Cardiac muscle cell (in vitro differentiated cells and primary cell): ENCODE measurements around the gene ZNF474. TPM values are rescaled to one million over a fixed set of nuclear protein-coding genes. Genes with fewer than 3 reads are reported as not detected.
A peak's percentile ranks its signal among the peaks of the same experiment; 100 is the strongest.

Source experiments
- DNase-seq, 2 donors: peaks; one replicate each; pipeline versions ENCODE4 v3.0.0 to v3.0.0-alpha.2; 2010 to 2017; ENCODE audit warnings: low read depth in 1 of 2, low spot score in 1 of 2
- H3K27ac ChIP-seq: fragments of 200-600 bp; sonication (generic); 2 replicates; pipeline ENCODE4 v1.5.1; 2016
- H3K27me3 ChIP-seq: fragments of 200-600 bp; sonication (generic); 2 replicates; pipeline ENCODE4 v1.6.0; 2016; ENCODE audit warnings: control low read depth
- H3K36me3 ChIP-seq: fragments of 200-600 bp; sonication (generic); 2 replicates; pipeline ENCODE4 v1.5.1; 2016; ENCODE audit warnings: control low read depth
- H3K4me1 ChIP-seq: fragments of 200-600 bp; sonication (generic); 2 replicates; pipeline ENCODE4 v1.8.1; 2017; ENCODE audit warnings: low read depth, mild to moderate bottlenecking, mixed run types
- H3K4me3 ChIP-seq: fragments of 200-600 bp; sonication (generic); 2 replicates; pipeline ENCODE4 v1.5.1; 2016; ENCODE audit warnings: mild to moderate bottlenecking
- H3K9me3 ChIP-seq: fragments of 200-600 bp; sonication (generic); 2 replicates; pipeline ENCODE4 v1.5.1; 2017; ENCODE audit warnings: low read depth, mild to moderate bottlenecking, control low read depth
- polyA plus RNA-seq: library from polyadenylated mRNA; unstranded; fragments of >200 nt; fragmentation: Nextera tagmentation; extraction: Ambion mirVana; gene quantifications from 2 replicates; pipeline ENCODE4 v1.2.1, GENCODE V29; 2016
- total RNA-seq: library from RNA; depleted of rRNA; stranded (reverse); fragments of >200 nt; gene quantifications from 2 replicates; pipeline ENCODE4 v1.2.3, GENCODE V29; 2016
- TF ChIP-seq, protein P1 (sequence below): IDR thresholded peaks from 2 replicates; pipeline ENCODE4 v1.5.1; 2012; ENCODE audit warnings: low read depth, mild to moderate bottlenecking, low read length

The ZNF474 gene
- total and polyA plus RNA-seq, 2 experiments from 2014 or later, result not detected

DNA sequence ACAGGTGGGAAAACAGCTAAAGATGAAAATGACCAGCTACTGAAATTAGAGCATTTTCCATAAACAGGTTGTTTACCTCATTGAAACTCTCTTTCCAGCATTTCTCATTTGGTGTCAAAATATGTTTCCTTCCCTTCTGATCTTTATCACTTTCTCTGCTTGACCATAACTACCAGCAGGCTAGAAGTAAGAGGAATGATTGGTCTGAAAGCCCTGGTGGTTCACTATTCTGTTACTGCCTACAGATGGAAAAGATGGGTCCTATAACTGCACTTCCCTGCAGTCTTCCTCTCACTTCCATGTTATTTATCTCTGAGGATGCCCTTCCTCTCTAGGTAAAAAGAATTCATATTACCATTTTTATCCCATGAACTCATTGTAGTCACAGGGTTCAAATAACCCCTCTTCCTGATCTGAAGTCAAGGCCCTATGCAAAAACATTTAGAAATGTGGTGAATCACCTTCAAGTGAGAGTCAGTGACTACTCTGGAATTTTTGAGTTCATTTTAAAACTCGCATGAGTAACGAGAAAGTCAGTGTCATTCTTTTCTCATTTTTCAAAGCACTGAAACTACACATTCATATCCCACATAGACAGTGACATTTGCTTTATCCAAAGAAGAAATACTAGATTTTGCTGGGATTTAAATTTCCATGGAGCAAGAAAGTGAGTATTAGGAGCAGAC, 51.7 kb downstream of the ZNF474 start:
- DNase-seq, result peak in 1 of 2 donors; percentile 71
- TF ChIP-seq, protein P1, sequence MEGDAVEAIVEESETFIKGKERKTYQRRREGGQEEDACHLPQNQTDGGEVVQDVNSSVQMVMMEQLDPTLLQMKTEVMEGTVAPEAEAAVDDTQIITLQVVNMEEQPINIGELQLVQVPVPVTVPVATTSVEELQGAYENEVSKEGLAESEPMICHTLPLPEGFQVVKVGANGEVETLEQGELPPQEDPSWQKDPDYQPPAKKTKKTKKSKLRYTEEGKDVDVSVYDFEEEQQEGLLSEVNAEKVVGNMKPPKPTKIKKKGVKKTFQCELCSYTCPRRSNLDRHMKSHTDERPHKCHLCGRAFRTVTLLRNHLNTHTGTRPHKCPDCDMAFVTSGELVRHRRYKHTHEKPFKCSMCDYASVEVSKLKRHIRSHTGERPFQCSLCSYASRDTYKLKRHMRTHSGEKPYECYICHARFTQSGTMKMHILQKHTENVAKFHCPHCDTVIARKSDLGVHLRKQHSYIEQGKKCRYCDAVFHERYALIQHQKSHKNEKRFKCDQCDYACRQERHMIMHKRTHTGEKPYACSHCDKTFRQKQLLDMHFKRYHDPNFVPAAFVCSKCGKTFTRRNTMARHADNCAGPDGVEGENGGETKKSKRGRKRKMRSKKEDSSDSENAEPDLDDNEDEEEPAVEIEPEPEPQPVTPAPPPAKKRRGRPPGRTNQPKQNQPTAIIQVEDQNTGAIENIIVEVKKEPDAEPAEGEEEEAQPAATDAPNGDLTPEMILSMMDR, result no peak
- Histone ChIP-seq H3K4me1 (no peaks in the 10 kb centered on the region), H3K27me3 (no peaks in the 10 kb centered on the region), H3K4me3 (no peak overlapping the region), H3K36me3 (no peaks in the 10 kb centered on the region), H3K27ac (no peak overlapping the region), H3K9me3 (no peaks in the 10 kb centered on the region)

- Histone ChIP-seq H3K4me1 (no peaks in the 10 kb centered on the region), H3K4me3 (no peak overlapping the region), H3K27me3 (no peaks in the 10 kb centered on the region), H3K9me3 (no peaks in the 10 kb centered on the region), H3K36me3 (no peaks in the 10 kb centered on the region), H3K27ac (no peak overlapping the region)
- TF ChIP-seq, protein P1, result no peak
- no peak for DNase-seq
Measured at GRCh38 chr5:122181863-122182262, 52.5 kb downstream of the ZNF474 start.

DNA sequence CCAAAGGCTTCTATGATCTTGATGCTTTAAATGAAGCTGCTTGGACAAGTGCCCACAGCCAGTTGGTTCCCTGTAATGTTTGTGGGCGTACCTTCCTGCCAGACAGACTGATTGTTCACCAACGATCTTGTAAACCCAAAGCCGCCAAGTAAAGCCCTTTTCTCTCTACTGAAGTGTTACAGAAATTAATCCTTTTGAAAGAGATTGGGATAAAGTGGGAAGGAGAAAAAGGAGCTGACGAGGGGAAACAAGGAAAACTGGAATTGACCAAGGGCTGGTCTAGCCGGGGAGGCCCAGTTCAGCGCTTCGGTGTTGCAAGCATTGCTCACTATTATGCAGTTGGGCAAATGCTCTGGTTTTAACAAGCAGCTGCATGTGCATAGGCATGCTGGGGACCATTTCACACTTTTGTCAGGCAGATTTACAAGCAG, 53.2 kb downstream of the ZNF474 start:
- Histone ChIP-seq H3K27ac (no peak overlapping the region), H3K4me1 (no peaks in the 10 kb centered on the region), H3K36me3 (no peaks in the 10 kb centered on the region), H3K9me3 (no peaks in the 10 kb centered on the region), H3K4me3 (no peak overlapping the region), H3K27me3 (no peaks in the 10 kb centered on the region)
- TF ChIP-seq, protein P1, result no peak
- DNase-seq, result peak in 1 of 2 donors; percentile 90

DNA sequence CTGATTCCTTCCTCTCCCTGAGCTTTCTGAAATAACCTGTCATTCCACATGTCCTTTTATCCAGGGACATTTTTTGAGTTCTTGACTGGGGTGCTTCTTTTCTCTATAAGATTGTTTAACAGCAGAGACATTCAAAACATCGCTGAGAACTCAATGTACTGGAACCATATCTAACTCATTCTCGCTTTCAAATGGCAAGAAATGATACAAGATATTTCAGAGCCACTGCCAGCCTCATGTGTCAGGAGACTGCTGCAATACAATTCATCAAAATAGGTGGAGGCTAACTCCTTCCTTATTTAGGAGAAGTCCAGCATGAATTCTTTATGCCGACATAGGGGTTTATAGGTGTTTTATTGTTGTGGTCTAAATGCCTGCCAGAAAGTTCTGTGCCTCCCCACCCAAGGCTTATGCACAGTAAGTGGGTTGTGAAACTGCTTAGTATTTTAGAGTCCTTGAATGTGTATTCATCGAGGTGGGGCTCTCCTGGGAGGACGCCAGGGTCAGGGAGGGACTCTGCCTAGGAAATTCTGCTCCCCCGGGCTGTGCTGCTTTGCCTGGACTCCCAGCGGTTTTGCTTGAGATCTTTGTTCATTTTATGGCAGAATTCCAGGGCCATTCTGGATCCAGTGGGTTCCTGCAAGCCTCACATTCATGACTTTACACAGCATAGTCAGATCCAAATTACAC, 53.9 kb downstream of the ZNF474 start:
- no peak overlapping the region for H3K27ac ChIP-seq
- DNase-seq, result peak in 1 of 2 donors; percentile 87
- no peaks in the 10 kb centered on the region for H3K36me3 ChIP-seq
- TF ChIP-seq, protein P1, result no peak
- H3K4me3 ChIP-seq, result no peak overlapping the region
- H3K9me3 ChIP-seq, result no peaks in the 10 kb centered on the region
- H3K4me1 ChIP-seq, result no peaks in the 10 kb centered on the region
- H3K27me3 ChIP-seq, result no peaks in the 10 kb centered on the region

DNA sequence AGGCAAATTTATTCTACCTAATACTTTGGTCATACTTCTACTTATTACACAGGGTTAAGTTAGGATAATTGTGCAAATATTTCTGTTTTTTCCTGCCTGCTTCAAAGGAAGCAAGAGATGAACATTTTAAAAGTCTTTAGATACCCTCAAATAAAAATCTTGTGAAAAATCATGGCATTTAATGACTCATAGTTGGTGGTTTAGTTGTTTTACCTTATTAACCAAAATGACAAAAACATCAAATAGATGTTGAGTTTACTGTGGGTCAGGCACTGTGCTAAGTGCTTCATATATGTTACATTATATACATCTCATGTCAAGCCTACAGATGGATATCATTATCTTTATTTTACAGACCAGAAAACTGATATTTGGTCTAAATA, 54.4 kb downstream of the ZNF474 start:
- H3K4me1 ChIP-seq, result no peaks in the 10 kb centered on the region
- no peak for DNase-seq
- no peaks in the 10 kb centered on the region for H3K27me3 ChIP-seq
- TF ChIP-seq, protein P1, result no peak
- H3K27ac ChIP-seq, result no peak overlapping the region
- no peak overlapping the region for H3K4me3 ChIP-seq
- no peaks in the 10 kb centered on the region for H3K36me3 ChIP-seq
- H3K9me3 ChIP-seq, result no peaks in the 10 kb centered on the region
